Bronchial epithelial cell (primary cell): ENCODE data around the gene LDLRAD4. TPM values are rescaled to one million over a fixed set of nuclear protein-coding genes. Genes with fewer than 3 reads are reported as not detected.

ENCODE experiments used
- DNase-seq: peaks from one replicate; pipeline ENCODE4 v3.0.0-alpha.2; 2010; ENCODE audit warnings: low read depth
- FAIRE-seq: peaks from 2 replicates; lab custom pipeline; 2011; peaks lifted over from hg19 to GRCh38; lab: Jason Lieb, UNC
- H3K27me3 ChIP-seq: 2 replicates; pipeline ENCODE4 v1.5.1; 2011; ENCODE audit warnings: low read length; ENCODE audit not compliant: control insufficient read depth, insufficient read depth
- H3K36me3 ChIP-seq: 2 replicates; pipeline ENCODE4 v1.5.1; 2011; ENCODE audit warnings: low read length; ENCODE audit not compliant: control insufficient read depth, insufficient read depth
- H3K4me3 ChIP-seq: 2 replicates; pipeline ENCODE4 v1.5.1; 2011; ENCODE audit warnings: mild to moderate bottlenecking, low read depth, low read length, control low read depth
- total RNA-seq: library from RNA; depleted of rRNA; stranded (reverse); fragments of >200 nt; gene quantifications from 2 replicates; pipeline ENCODE4 v1.2.1, GENCODE V29; 2014
- TF ChIP-seq, protein P1 (sequence below): IDR thresholded peaks from 2 replicates; pipeline ENCODE4 v1.5.1; 2011; ENCODE audit warnings: mild to moderate bottlenecking, moderate library complexity, low read length, control low read depth, inconsistent platforms; ENCODE audit not compliant: insufficient read depth, severe bottlenecking

LDLRAD4 gene
- total RNA-seq, 1 donor from 2014 or later = not detected

DNA sequence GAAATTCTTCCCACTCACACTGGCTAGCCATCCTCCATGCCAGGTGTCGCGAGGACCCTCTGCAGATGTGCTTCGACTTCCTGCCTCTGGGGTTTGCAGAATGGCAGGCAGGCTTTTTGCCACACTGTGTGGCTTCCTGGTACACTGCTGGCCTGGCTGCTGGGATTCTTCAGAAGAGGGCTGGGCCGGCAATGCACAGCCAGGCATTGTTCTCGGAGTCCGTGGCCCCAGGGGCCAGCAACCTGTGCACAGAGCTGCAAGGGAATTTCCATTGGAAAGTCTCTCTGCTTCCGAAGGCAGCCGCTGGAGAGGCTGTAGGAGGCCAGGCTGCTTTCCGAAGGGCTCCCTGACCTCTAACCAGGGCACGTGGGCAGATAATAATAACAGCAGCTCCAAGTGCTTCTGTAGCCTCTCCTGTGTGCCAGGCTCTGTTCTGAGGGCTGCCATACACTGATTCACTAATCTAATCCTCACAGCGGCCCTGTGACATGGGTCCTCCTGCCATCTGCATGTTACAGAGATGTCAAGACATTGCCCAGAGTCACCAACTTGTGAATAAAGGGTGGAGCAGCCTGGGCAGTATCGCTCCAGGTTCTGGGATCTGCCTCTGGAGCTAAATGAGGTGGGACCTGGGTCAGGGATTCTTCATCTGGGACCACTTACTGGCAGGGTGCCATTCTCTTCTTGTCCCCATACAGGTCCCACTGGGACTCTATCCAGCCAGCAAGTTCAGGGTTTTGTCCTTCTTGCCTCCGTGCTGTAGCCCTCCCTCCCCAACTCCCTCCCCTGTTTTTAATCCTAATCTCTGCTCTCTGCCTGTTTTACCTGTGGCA is 5.0 kb downstream of the LDLRAD4 start:
- TF ChIP-seq, protein P1, sequence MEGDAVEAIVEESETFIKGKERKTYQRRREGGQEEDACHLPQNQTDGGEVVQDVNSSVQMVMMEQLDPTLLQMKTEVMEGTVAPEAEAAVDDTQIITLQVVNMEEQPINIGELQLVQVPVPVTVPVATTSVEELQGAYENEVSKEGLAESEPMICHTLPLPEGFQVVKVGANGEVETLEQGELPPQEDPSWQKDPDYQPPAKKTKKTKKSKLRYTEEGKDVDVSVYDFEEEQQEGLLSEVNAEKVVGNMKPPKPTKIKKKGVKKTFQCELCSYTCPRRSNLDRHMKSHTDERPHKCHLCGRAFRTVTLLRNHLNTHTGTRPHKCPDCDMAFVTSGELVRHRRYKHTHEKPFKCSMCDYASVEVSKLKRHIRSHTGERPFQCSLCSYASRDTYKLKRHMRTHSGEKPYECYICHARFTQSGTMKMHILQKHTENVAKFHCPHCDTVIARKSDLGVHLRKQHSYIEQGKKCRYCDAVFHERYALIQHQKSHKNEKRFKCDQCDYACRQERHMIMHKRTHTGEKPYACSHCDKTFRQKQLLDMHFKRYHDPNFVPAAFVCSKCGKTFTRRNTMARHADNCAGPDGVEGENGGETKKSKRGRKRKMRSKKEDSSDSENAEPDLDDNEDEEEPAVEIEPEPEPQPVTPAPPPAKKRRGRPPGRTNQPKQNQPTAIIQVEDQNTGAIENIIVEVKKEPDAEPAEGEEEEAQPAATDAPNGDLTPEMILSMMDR = no peak
- FAIRE-seq = no peak
- peaks cover 18% of the 10 kb centered on the region for H3K27me3 ChIP-seq
- H3K36me3 ChIP-seq = no peaks in the 10 kb centered on the region
- H3K4me3 ChIP-seq = no peak overlapping the region
- DNase-seq = no peak

DNA sequence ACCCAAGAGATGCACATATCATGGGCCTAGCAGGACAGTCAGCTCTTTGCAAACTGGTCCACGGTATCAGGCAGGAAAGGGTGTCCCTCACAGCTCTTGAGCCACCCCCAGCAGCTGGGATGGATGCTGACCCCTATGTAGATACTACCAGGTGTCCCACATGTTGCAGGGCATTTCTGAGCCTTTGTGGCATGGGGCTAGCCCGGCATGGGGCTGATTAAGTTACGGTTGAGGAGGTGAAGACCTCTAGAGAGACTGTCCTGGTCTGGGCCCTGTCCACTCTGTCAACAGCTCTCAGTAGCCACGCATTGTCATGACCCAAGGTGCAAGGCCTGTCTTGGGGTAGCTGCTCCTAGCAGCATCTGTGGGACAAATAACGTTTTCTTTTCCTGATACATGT is 6.7 kb downstream of the LDLRAD4 start:
- TF ChIP-seq, protein P1 = no peak
- no peak overlapping the region for H3K4me3 ChIP-seq
- no peak for DNase-seq
- FAIRE-seq = peak; percentile 81
- H3K36me3 ChIP-seq = no peaks in the 10 kb centered on the region
- H3K27me3 ChIP-seq = peaks cover 6% of the 10 kb centered on the region

DNA sequence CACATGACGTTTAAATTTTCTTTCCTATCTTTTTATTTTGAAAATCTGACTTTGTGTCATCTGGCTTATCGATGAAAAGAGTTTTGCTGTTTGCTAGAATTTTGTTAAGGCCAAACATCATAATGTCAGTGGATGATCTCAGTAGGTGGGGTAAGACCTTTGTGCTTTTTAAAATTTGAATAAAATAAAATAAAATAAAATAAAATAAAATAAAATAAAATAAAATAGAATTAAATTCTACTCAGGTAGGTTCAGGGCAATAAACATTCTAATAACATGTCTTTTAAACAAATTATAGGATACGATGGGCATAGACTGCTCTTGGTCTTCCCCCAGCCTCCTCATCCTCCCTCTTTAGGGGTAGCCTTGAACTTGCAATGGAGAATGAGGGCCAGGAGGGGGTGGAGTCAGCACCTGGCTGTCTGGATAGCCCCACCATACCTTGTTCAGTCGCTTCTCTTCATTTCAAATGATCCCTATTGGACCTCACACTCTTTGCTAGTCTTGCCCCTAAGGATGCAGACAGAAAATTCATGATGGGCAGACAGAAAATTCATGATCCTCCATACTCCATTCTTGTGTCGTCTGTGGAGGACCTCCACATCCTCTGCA is 8.1 kb downstream of the LDLRAD4 start:
- DNase-seq = no peak
- TF ChIP-seq, protein P1 = no peak
- no peak for FAIRE-seq
- Histone ChIP-seq H3K36me3 (no peaks in the 10 kb centered on the region), H3K27me3 (peaks cover 2% of the 10 kb centered on the region), H3K4me3 (no peak overlapping the region)

DNA sequence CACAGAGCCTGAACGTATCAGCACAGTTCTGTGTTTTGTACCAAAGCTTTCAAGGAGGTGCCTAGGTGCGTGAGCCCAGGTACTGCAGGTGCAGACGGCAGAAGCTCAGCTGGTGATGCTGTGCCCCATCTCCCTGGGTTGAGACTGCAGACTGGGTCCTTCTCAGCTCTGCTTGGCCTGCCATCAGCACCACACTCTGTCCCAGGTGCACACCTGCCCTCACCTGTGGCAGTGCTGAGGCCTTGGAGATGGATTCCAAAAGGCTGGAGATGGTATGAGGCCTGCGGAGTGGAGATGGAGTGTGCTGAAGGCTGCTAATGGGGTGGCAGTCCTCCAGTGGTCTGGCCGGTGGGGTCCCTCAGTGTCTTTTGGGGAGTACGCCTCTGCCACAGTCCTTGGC is 9.3 kb downstream of the LDLRAD4 start:
- FAIRE-seq (no peak), DNase-seq (no peak)
- TF ChIP-seq, protein P1 = no peak
- Histone ChIP-seq H3K4me3 (no peak overlapping the region), H3K27me3 (no peaks in the 10 kb centered on the region), H3K36me3 (no peaks in the 10 kb centered on the region)

DNA sequence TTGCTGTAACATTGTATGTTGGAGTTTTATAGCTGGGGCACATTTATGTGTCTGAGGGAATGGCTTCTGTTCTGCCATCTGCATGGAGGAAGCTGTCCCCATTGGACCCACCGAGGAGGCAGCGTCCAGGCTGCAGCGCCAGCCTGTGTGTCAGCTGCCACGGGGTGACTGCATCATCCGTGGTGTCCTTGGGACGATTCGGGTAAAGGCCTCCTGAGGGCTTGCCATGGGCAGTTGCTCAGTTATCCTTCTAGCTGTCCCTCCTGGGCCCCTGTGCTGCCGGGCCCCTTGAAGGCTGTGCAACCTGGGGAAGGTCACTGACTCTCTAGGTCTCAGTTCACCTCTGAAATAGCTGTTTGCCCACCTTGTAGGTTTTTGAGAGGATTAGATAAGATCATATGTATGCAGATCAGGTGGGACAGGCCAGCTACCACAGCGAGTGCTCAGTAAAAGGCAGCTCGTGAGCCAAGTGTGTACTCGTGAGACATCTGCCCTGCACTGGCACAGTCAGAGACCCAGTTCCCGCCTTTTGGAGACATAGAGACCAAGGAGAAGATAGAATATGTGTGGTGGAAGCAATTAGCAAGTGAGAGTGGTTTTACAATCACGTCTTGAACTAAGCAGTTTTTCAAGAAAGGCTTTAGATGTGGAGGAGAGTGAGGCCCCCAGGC is 10.6 kb downstream of the LDLRAD4 start:
- FAIRE-seq = no peak
- Histone ChIP-seq H3K36me3 (no peaks in the 10 kb centered on the region), H3K4me3 (no peak overlapping the region), H3K27me3 (no peaks in the 10 kb centered on the region)
- TF ChIP-seq, protein P1 = no peak
- no peak for DNase-seq
